HPDE6-E6E7 (cell line): ENCODE data around the gene FANK1.
A peak's percentile ranks its signal among the peaks of the same experiment; 100 is the strongest.

ENCODE experiments used
- DNase-seq: peaks from one replicate; pipeline ENCODE4 v3.0.0; 2011; ENCODE audit warnings: missing footprints; ENCODE audit errors: extremely low spot score

The FANK1 gene

GRCh38 chr10:125985557-125986240, 89.3 kb downstream of the FANK1 start:
- DNase-seq, result no peak

GRCh38 chr10:125989791-125990190, 93.4 kb downstream of the FANK1 start:
- DNase-seq, result no peak

GRCh38 chr10:125990974-125991373, 94.6 kb downstream of the FANK1 start:
- DNase-seq, result no peak

GRCh38 chr10:125991392-125991791, 95.0 kb downstream of the FANK1 start:
- DNase-seq, result no peak

- no peak for DNase-seq
Observed at GRCh38 chr10:125992254-125992653, 95.9 kb downstream of the FANK1 start.

GRCh38 chr10:125994601-125995000, 98.2 kb downstream of the FANK1 start:
- no peak for DNase-seq

- no peak for DNase-seq
Observed at GRCh38 chr10:125995726-125996304, 99.5 kb downstream of the FANK1 start.

- DNase-seq, result no peak
Observed at GRCh38 chr10:125997586-125997985, 101.2 kb downstream of the FANK1 start.

- no peak for DNase-seq
Observed at GRCh38 chr10:125999694-126000093, 103.3 kb downstream of the FANK1 start.

GRCh38 chr10:126001576-126001975, 105.2 kb downstream of the FANK1 start:
- no peak for DNase-seq

- DNase-seq, result no peak
Observed at GRCh38 chr10:126004752-126005151, 108.4 kb downstream of the FANK1 start.

GRCh38 chr10:126006264-126006663, 109.9 kb downstream of the FANK1 start:
- no peak for DNase-seq

- no peak for DNase-seq
Observed at GRCh38 chr10:126006906-126007305, 110.5 kb downstream of the FANK1 start.

GRCh38 chr10:126009650-126010049, 113.3 kb downstream of the FANK1 start:
- no peak for DNase-seq

GRCh38 chr10:126011995-126012394, 115.6 kb downstream of the FANK1 start:
- no peak for DNase-seq

- peak; percentile 32 for DNase-seq
Observed at GRCh38 chr10:126012485-126012884, 116.1 kb downstream of the FANK1 start.

- peak; percentile 78 for DNase-seq
Observed at GRCh38 chr10:126013489-126014281, 117.3 kb downstream of the FANK1 start.

- DNase-seq, result no peak
Observed at GRCh38 chr10:126014309-126014708, 117.9 kb downstream of the FANK1 start.

- no peak for DNase-seq
Observed at GRCh38 chr10:126015413-126015812, 119.0 kb downstream of the FANK1 start.

GRCh38 chr10:126016156-126016805, 119.9 kb downstream of the FANK1 start:
- peak; percentile 19 for DNase-seq

GRCh38 chr10:126016882-126017281, 120.5 kb downstream of the FANK1 start:
- DNase-seq, result no peak

GRCh38 chr10:126017961-126018560, 121.7 kb downstream of the FANK1 start:
- no peak for DNase-seq
